Transverse colon (tissue), 4 donors: Measurements from ENCODE around the gene CLGN.

ENCODE experiments used
- EP300 ChIP-seq: sonication (generic); formaldehyde crosslinking; IDR thresholded peaks from one replicate; pipeline ENCODE4 v1.6.1; 2017; ENCODE audit warnings: antibody characterized with exemption, low read depth
- POLR2A ChIP-seq: fragments of 450-650 bp; IDR thresholded peaks from one replicate; pipeline ENCODE4 v1.6.1; 2016; ENCODE audit warnings: antibody characterized with exemption, mild to moderate bottlenecking, moderate library complexity
- POLR2AphosphoS5 ChIP-seq, 3 donors: sonication (generic); formaldehyde crosslinking; IDR thresholded peaks; one replicate each; pipeline ENCODE4 v1.6.1; 2016; ENCODE audit warnings: antibody characterized with exemption in 3 of 3
- TF ChIP-seq, protein P1 (sequence below), 5 experiments: fragments of 200-600 bp in 3 of 5; fragments of 450-650 bp in 2 of 5; sonication (generic) in 3 of 5; IDR thresholded peaks; 1 replicate in 2 of 5; 2 replicates in 3 of 5; pipeline ENCODE4 v1.5.1; 2016 to 2017; ENCODE audit warnings: antibody characterized with exemption in 5 of 5, inconsistent platforms in 3 of 5, mild to moderate bottlenecking in 2 of 5, moderate library complexity in 1 of 5

- TF ChIP-seq, protein P1, sequence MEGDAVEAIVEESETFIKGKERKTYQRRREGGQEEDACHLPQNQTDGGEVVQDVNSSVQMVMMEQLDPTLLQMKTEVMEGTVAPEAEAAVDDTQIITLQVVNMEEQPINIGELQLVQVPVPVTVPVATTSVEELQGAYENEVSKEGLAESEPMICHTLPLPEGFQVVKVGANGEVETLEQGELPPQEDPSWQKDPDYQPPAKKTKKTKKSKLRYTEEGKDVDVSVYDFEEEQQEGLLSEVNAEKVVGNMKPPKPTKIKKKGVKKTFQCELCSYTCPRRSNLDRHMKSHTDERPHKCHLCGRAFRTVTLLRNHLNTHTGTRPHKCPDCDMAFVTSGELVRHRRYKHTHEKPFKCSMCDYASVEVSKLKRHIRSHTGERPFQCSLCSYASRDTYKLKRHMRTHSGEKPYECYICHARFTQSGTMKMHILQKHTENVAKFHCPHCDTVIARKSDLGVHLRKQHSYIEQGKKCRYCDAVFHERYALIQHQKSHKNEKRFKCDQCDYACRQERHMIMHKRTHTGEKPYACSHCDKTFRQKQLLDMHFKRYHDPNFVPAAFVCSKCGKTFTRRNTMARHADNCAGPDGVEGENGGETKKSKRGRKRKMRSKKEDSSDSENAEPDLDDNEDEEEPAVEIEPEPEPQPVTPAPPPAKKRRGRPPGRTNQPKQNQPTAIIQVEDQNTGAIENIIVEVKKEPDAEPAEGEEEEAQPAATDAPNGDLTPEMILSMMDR (IDR thresholded peaks at IDR 0.05): no peak
- no peak for TF ChIP-seq POLR2AphosphoS5 (IDR thresholded peaks at IDR 0.05)
- no peak for TF ChIP-seq POLR2A
- no peak for TF ChIP-seq EP300
Measured at GRCh38 chr4:140463614-140464013, 36.2 kb upstream of the CLGN start.
